AG04450 (cell line): ENCODE data around the gene KCND3. TPM values are rescaled to one million over a fixed set of nuclear protein-coding genes. Genes with fewer than 3 reads are reported as not detected.

Source experiments
- CTCF ChIA-PET: fragments of 300-600, 350-600 bp; formaldehyde crosslinking; extraction: SDS; loops from one replicate; lab custom pipeline; 2022; ENCODE audit warnings: antibody characterized with exemption, inconsistent platforms; lab: Charles Lee
- POLR2A ChIA-PET: fragments of 350-600 bp; formaldehyde crosslinking; extraction: SDS; loops from one replicate; lab custom pipeline; 2021; ENCODE audit warnings: antibody characterized with exemption, inconsistent platforms; lab: Yijun Ruan, JAX
- DNase-seq: peaks from one replicate; pipeline ENCODE4 v3.0.0-alpha.2; 2011; ENCODE audit warnings: low read depth, low spot score
- H3K27ac ChIP-seq: one replicate; pipeline ENCODE4 v1.5.1; 2012; ENCODE audit warnings: low read depth, low read length, control low read depth
- H3K27me3 ChIP-seq: one replicate; pipeline ENCODE4 v1.6.0; 2012; ENCODE audit warnings: low read length; ENCODE audit not compliant: control insufficient read depth, insufficient read depth
- H3K4me3 ChIP-seq: 2 replicates; pipeline ENCODE4 v1.5.1; 2011; ENCODE audit warnings: mild to moderate bottlenecking, low read depth, low read length, control low read depth
- H3K9me3 ChIP-seq: 2 replicates; pipeline ENCODE4 v1.5.1; 2012; ENCODE audit warnings: low read length; ENCODE audit not compliant: control insufficient read depth, insufficient read depth
- polyA plus RNA-seq: library from polyadenylated mRNA; depleted of rRNA; stranded (reverse); fragments of >200 nt; gene quantifications from 2 replicates; pipeline ENCODE4 v1.2.3, GENCODE V29; 2011
- TF ChIP-seq, protein P1 (sequence below): IDR thresholded peaks from 2 replicates; pipeline ENCODE4 v1.5.1; 2011; ENCODE audit warnings: low read depth, low read length, control low read depth, inconsistent platforms

The KCND3 gene
- polyA plus RNA-seq, 1 experiment = 0.02 TPM

DNA sequence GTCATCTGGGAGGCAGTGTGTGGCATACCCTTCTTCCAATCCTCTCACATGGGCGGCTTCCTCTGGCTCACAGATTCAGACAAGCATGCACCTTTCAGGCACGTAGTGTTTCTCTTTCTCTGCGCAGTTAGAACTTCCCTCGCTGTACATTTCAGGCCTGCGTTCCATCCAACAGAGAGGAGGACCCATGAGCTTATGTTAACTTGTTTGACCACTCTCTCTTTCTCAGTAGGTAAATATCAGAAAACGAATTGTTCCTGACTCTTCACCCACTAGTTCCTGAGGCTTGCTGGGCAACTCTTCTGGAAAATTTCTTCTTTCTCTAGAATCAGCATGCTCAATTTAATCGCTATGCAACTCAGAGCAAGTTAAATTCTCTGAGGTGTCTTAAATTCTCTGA, 148.3 kb downstream of the KCND3 start:
- peaks cover 9% of the 10 kb centered on the region for H3K27me3 ChIP-seq
- ChIA-PET POLR2A (no interaction called here), CTCF (no interaction called here)
- no peak overlapping the region for H3K4me3 ChIP-seq
- TF ChIP-seq, protein P1, sequence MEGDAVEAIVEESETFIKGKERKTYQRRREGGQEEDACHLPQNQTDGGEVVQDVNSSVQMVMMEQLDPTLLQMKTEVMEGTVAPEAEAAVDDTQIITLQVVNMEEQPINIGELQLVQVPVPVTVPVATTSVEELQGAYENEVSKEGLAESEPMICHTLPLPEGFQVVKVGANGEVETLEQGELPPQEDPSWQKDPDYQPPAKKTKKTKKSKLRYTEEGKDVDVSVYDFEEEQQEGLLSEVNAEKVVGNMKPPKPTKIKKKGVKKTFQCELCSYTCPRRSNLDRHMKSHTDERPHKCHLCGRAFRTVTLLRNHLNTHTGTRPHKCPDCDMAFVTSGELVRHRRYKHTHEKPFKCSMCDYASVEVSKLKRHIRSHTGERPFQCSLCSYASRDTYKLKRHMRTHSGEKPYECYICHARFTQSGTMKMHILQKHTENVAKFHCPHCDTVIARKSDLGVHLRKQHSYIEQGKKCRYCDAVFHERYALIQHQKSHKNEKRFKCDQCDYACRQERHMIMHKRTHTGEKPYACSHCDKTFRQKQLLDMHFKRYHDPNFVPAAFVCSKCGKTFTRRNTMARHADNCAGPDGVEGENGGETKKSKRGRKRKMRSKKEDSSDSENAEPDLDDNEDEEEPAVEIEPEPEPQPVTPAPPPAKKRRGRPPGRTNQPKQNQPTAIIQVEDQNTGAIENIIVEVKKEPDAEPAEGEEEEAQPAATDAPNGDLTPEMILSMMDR = no peak
- H3K27ac ChIP-seq = no peak overlapping the region
- no peak for DNase-seq
- H3K9me3 ChIP-seq = no peaks in the 10 kb centered on the region

DNA sequence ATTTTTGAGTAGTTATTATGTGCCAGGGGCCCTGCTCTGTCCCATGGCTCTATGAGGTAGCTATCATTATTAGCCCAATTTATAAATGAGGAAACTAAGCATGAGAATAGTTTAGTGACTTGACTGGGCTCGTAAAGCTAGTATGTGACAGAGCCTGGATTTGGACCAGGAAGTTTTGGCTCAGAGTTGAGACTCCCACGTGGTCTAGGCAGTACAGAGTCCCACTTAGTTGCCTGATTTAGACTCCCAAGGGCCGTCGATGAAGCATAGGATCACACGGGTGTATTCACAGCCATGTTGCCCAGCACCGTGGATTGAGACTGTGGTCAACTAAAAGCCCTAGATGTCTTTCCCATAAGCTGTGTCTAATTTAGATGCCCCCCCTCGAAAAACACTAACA, 152.1 kb downstream of the KCND3 start:
- CTCF ChIA-PET = no interaction called here
- H3K4me3 ChIP-seq = no peak overlapping the region
- TF ChIP-seq, protein P1 = no peak
- H3K27ac ChIP-seq = no peak overlapping the region
- H3K9me3 ChIP-seq = no peaks in the 10 kb centered on the region
- DNase-seq = no peak
- no peaks in the 10 kb centered on the region for H3K27me3 ChIP-seq
- POLR2A ChIA-PET = no interaction called here

DNA sequence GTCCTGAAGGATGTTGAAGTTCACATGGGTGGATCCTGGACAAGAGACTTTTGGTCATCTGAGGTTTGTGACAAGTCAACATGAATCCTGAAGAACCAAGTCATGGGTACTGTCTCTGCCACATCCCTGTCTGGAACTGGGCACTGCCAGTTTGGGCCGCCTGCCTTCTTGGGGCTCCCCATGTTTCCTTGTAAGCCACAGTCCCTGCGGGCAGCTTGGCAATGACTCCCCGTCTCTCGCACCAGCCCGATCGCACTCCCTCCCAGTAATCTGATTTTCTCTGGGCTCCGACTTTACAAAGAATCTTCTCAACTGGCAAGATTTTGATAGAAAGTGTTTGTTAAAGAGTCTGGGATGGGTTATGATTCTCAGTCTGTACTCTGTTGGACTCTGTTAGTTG, 153.4 kb downstream of the KCND3 start:
- ChIA-PET CTCF (no interaction called here), POLR2A (no interaction called here)
- Histone ChIP-seq H3K4me3 (no peak overlapping the region), H3K27me3 (no peaks in the 10 kb centered on the region), H3K9me3 (no peaks in the 10 kb centered on the region), H3K27ac (no peak overlapping the region)
- TF ChIP-seq, protein P1 = no peak
- DNase-seq = no peak

DNA sequence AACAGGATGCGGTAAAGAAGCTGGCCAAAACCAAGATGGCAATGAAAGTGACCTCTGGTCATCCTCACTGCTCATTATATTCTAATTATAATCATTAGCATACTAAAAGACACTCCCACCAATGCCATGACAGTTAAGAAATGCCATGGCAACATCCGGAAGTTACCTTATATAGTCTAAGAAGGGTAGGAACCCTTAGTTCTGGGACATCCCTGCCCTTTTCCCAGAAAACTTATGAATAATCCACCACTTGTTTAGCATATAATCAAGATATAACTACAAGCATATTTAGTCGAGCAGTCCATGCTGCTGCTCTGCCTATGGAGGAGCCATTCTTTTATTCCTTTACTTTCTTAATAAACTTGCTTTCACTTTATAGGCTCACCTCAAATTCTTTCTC, 154.0 kb downstream of the KCND3 start:
- no peak overlapping the region for H3K27ac ChIP-seq
- TF ChIP-seq, protein P1 = no peak
- POLR2A ChIA-PET = no interaction called here
- H3K9me3 ChIP-seq = no peaks in the 10 kb centered on the region
- CTCF ChIA-PET = no interaction called here
- no peak for DNase-seq
- no peaks in the 10 kb centered on the region for H3K27me3 ChIP-seq
- no peak overlapping the region for H3K4me3 ChIP-seq

DNA sequence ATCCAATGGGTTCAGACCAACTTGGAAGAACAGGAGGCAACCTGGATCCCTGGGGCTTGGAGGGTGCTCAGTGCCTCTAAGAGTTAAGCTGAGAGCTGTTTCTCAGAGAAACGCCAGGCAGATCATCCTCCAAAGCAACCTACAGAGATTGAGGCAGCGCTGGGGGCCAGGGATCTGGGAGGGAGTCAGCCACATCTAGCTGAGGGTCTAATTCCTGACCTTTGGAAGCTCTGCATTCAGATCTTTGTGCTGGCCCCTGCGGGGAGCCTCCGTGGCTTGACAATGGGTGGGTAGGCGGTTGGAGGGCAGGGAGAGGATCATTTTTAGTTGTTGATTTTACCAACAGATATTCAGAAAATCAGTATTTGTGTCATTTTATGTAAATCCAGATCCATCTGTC, 154.5 kb downstream of the KCND3 start:
- no peak overlapping the region for H3K27ac ChIP-seq
- no peak overlapping the region for H3K4me3 ChIP-seq
- POLR2A ChIA-PET = no interaction called here
- no peak for DNase-seq
- CTCF ChIA-PET = no interaction called here
- no peaks in the 10 kb centered on the region for H3K9me3 ChIP-seq
- no peaks in the 10 kb centered on the region for H3K27me3 ChIP-seq
- TF ChIP-seq, protein P1 = no peak
